ENCODE data around the gene MYOM3. TPM values are rescaled to one million over a fixed set of nuclear protein-coding genes. Genes with fewer than 3 reads are reported as not detected.

Gene MYOM3
- total RNA-seq, 1 experiment from 2014 or later: not detected

GRCh38 chr1:24085007-24085406, 26.9 kb downstream of the MYOM3 start:
- Histone ChIP-seq H3K4me3 (ENCODE audit: low read depth, low read length, poor library complexity, severe bottlenecking) (no peak overlapping the region), H3K4me1 (ENCODE audit: insufficient read depth, low read length, poor library complexity, severe bottlenecking) (no peaks in the 10 kb centered on the region), H3K9me3 (ENCODE audit: low read depth, low read length, poor library complexity, severe bottlenecking) (no peaks in the 10 kb centered on the region), H3K36me3 (ENCODE audit: insufficient read depth, low read length, poor library complexity, severe bottlenecking) (no peaks in the 10 kb centered on the region), H3K27me3 (replicated peaks; ENCODE audit: insufficient read depth, low read depth, low read length, poor library complexity) (no peaks in the 10 kb centered on the region), H3K27ac (ENCODE audit: low read depth, low read length, poor library complexity, severe bottlenecking) (no peak overlapping the region)
- no peak for DNase-seq (ENCODE audit: low spot score)
- no TSS peak for BruUV-seq (replicated peaks)
- TF ChIP-seq EZH2 (IDR thresholded peaks at IDR 0.05; ENCODE audit: borderline replicate concordance, low read depth, low read length, poor library complexity, severe bottlenecking): no peak
- no peak for TF ChIP-seq CTCF (conservative IDR thresholded peaks at IDR 0.05; ENCODE audit: low read depth, low read length)
- POLR2A ChIA-PET (ENCODE audit: low non-redundant PET): no interaction called here
- CTCF ChIA-PET: no interaction called here
- intact Hi-C loops (cut with micrococcal nuclease; ENCODE audit: unreplicated experiment): no loop called here

GRCh38 chr1:24084050-24084449, 27.9 kb downstream of the MYOM3 start:
- intact Hi-C loops (cut with micrococcal nuclease; ENCODE audit: unreplicated experiment): no loop called here
- CTCF ChIA-PET: no interaction called here
- DNase-seq (ENCODE audit: low spot score): no peak
- POLR2A ChIA-PET (ENCODE audit: low non-redundant PET): no interaction called here
- BruUV-seq (replicated peaks): no TSS peak
- H3K36me3 ChIP-seq (ENCODE audit: insufficient read depth, low read length, poor library complexity, severe bottlenecking): no peaks in the 10 kb centered on the region
- H3K27ac ChIP-seq (ENCODE audit: low read depth, low read length, poor library complexity, severe bottlenecking): no peak overlapping the region
- TF ChIP-seq CTCF (conservative IDR thresholded peaks at IDR 0.05; ENCODE audit: low read depth, low read length) (no peak), EZH2 (IDR thresholded peaks at IDR 0.05; ENCODE audit: borderline replicate concordance, low read depth, low read length, poor library complexity, severe bottlenecking) (no peak)
- H3K4me1 ChIP-seq (ENCODE audit: insufficient read depth, low read length, poor library complexity, severe bottlenecking): no peaks in the 10 kb centered on the region
- H3K27me3 ChIP-seq (replicated peaks; ENCODE audit: insufficient read depth, low read depth, low read length, poor library complexity): no peaks in the 10 kb centered on the region
- H3K4me3 ChIP-seq (ENCODE audit: low read depth, low read length, poor library complexity, severe bottlenecking): no peak overlapping the region
- H3K9me3 ChIP-seq (ENCODE audit: low read depth, low read length, poor library complexity, severe bottlenecking): no peaks in the 10 kb centered on the region

- Histone ChIP-seq H3K27ac (ENCODE audit: low read depth, low read length, poor library complexity, severe bottlenecking) (no peak overlapping the region), H3K4me1 (ENCODE audit: insufficient read depth, low read length, poor library complexity, severe bottlenecking) (no peaks in the 10 kb centered on the region), H3K9me3 (ENCODE audit: low read depth, low read length, poor library complexity, severe bottlenecking) (no peaks in the 10 kb centered on the region), H3K36me3 (ENCODE audit: insufficient read depth, low read length, poor library complexity, severe bottlenecking) (no peaks in the 10 kb centered on the region), H3K27me3 (replicated peaks; ENCODE audit: insufficient read depth, low read depth, low read length, poor library complexity) (no peaks in the 10 kb centered on the region), H3K4me3 (ENCODE audit: low read depth, low read length, poor library complexity, severe bottlenecking) (no peak overlapping the region)
- no peak for DNase-seq (ENCODE audit: low spot score)
- no peak for TF ChIP-seq EZH2 (IDR thresholded peaks at IDR 0.05; ENCODE audit: borderline replicate concordance, low read depth, low read length, poor library complexity, severe bottlenecking)
- TF ChIP-seq CTCF (conservative IDR thresholded peaks at IDR 0.05; ENCODE audit: low read depth, low read length): no peak
- ChIA-PET CTCF (no interaction called here), POLR2A (ENCODE audit: low non-redundant PET) (no interaction called here)
- BruUV-seq (replicated peaks): no TSS peak
- intact Hi-C loops (cut with micrococcal nuclease; ENCODE audit: unreplicated experiment): no loop called here
Measured at GRCh38 chr1:24082372-24082771, 29.6 kb downstream of the MYOM3 start.

Measured in A673 (cell line).